Ureter (tissue), 1 donor: ENCODE measurements around the gene MAP3K7CL. TPM values are rescaled to one million over a fixed set of nuclear protein-coding genes. Genes with fewer than 3 reads are reported as not detected.

ENCODE experiments used
- total RNA-seq: library from RNA; stranded (reverse); gene quantifications from one replicate; pipeline ENCODE4 v1.2.4, GENCODE V29; 2023
- donor health status: DM: yes; HTN: yes; CAD: no.

MAP3K7CL gene
- total RNA-seq, 1 donor from 2014 or later, result 11.5 TPM

Other genes with a start within 250 kb of the MAP3K7CL start
- gene LTN1, start 137.8 kb upstream of the MAP3K7CL start, total RNA-seq, result 39.8 TPM
- gene RWDD2B, start 111.3 kb upstream of the MAP3K7CL start, total RNA-seq, result 21.0 TPM
- 51.3 TPM for gene USP16, start 106.0 kb upstream of the MAP3K7CL start, total RNA-seq
- gene CCT8, start 57.0 kb upstream of the MAP3K7CL start, total RNA-seq, result 121 TPM
- gene BACH1, start 168.3 kb downstream of the MAP3K7CL start, total RNA-seq, result 75.7 TPM